ENCODE data around the gene PPFIBP2. TPM values are rescaled to one million over a fixed set of nuclear protein-coding genes. Genes with fewer than 3 reads are reported as not detected.

The PPFIBP2 gene
- total RNA-seq, 3 donors from 2014 or later = 32.3 to 56.1 (median 43.3) TPM

- peak overlapping the region in 1 of 2 donors; percentile 88 for H3K27ac ChIP-seq
- TF ChIP-seq CTCF (IDR thresholded peaks at IDR 0.05) (no peak), POLR2A (IDR thresholded peaks at IDR 0.05) (no peak), POLR2AphosphoS5 (IDR thresholded peaks at IDR 0.05) (no peak)
- H3K36me3 ChIP-seq = no peaks in the 10 kb centered on the region
- DNase-seq (ENCODE audit: low spot score in 2 of 2) = no peak
- no peak overlapping the region for H3K4me3 ChIP-seq
- H3K9me3 ChIP-seq = no peaks in the 10 kb centered on the region
- H3K4me1 ChIP-seq = peaks cover 4 to 26% of the 10 kb centered on the region in 2 donors
- H3K27me3 ChIP-seq = no peaks in the 10 kb centered on the region
- intact Hi-C loops (cut with DNase I; ENCODE audit: low total_unique reads) = no loop called here
Observed at GRCh38 chr11:7591987-7592386, 78.2 kb downstream of the PPFIBP2 start.

- Histone ChIP-seq H3K9me3 (no peaks in the 10 kb centered on the region), H3K4me1 (peaks cover 4 to 26% of the 10 kb centered on the region in 2 donors), H3K36me3 (no peaks in the 10 kb centered on the region), H3K27ac (peak overlapping the region; percentile 84 to 88), H3K4me3 (no peak overlapping the region), H3K27me3 (no peaks in the 10 kb centered on the region)
- intact Hi-C loops (cut with DNase I; ENCODE audit: low total_unique reads) = no loop called here
- TF ChIP-seq POLR2AphosphoS5 (IDR thresholded peaks at IDR 0.05) = peak in 2 of 3 donors; percentile 26 to 40
- TF ChIP-seq CTCF (IDR thresholded peaks at IDR 0.05) = no peak
- DNase-seq (ENCODE audit: low spot score in 2 of 2) = peak in 1 of 2 donors; percentile 74
Observed at GRCh38 chr11:7592711-7593110, 78.9 kb downstream of the PPFIBP2 start.

GRCh38 chr11:7593481-7593880 lies 79.7 kb downstream of the PPFIBP2 start:
- H3K4me3 ChIP-seq = no peak overlapping the region
- H3K9me3 ChIP-seq = no peaks in the 10 kb centered on the region
- DNase-seq (ENCODE audit: low spot score in 2 of 2) = no peak
- intact Hi-C loops (cut with DNase I; ENCODE audit: low total_unique reads) = no loop called here
- H3K4me1 ChIP-seq = peaks cover 4 to 26% of the 10 kb centered on the region in 2 donors
- H3K36me3 ChIP-seq = no peaks in the 10 kb centered on the region
- H3K27me3 ChIP-seq = no peaks in the 10 kb centered on the region
- TF ChIP-seq CTCF (IDR thresholded peaks at IDR 0.05) (no peak), POLR2A (IDR thresholded peaks at IDR 0.05) (no peak), POLR2AphosphoS5 (IDR thresholded peaks at IDR 0.05) (no peak)
- peak overlapping the region; percentile 64 to 88 for H3K27ac ChIP-seq

GRCh38 chr11:7595016-7595866 lies 81.4 kb downstream of the PPFIBP2 start:
- H3K27ac ChIP-seq = peak overlapping the region; percentile 79 to 88
- no peak for TF ChIP-seq POLR2A (IDR thresholded peaks at IDR 0.05)
- TF ChIP-seq CTCF (IDR thresholded peaks at IDR 0.05) = no peak
- no peak for TF ChIP-seq POLR2AphosphoS5 (IDR thresholded peaks at IDR 0.05)

GRCh38 chr11:7595951-7596350 lies 82.2 kb downstream of the PPFIBP2 start:
- H3K27ac ChIP-seq = peak overlapping the region; percentile 56 to 88
- H3K4me1 ChIP-seq = peaks cover 4 to 26% of the 10 kb centered on the region in 2 donors
- no peak overlapping the region for H3K4me3 ChIP-seq
- no peaks in the 10 kb centered on the region for H3K9me3 ChIP-seq
- no peaks in the 10 kb centered on the region for H3K36me3 ChIP-seq
- intact Hi-C loops (cut with DNase I; ENCODE audit: low total_unique reads) = loop anchor here (2.0 kb wide), 1 partner anchor 69 kb away; no protein-coding TSS in a partner anchor
- no peak for TF ChIP-seq POLR2A (IDR thresholded peaks at IDR 0.05)
- TF ChIP-seq CTCF (IDR thresholded peaks at IDR 0.05) = no peak
- no peak for TF ChIP-seq POLR2AphosphoS5 (IDR thresholded peaks at IDR 0.05)
- no peaks in the 10 kb centered on the region for H3K27me3 ChIP-seq
- no peak for DNase-seq (ENCODE audit: low spot score in 2 of 2)

More at GRCh38 chr11:7595016-7595866, 81.4 kb downstream of the PPFIBP2 start:
- intact Hi-C loops (cut with DNase I; ENCODE audit: low total_unique reads) = loop anchor here (2.0 kb wide), 1 partner anchor 70 kb away; no protein-coding TSS in a partner anchor
- no peaks in the 10 kb centered on the region for H3K9me3 ChIP-seq
- H3K36me3 ChIP-seq = no peaks in the 10 kb centered on the region
- no peak overlapping the region for H3K4me3 ChIP-seq
- H3K27me3 ChIP-seq = no peaks in the 10 kb centered on the region
- no peak for DNase-seq (ENCODE audit: low spot score in 2 of 2)
- peaks cover 4 to 26% of the 10 kb centered on the region in 2 donors for H3K4me1 ChIP-seq

All from breast epithelium (tissue), 4 donors.